Tibial nerve (tissue), 4 donors: ENCODE measurements around the gene ADAMTS17.

Experiments
- CTCF ChIP-seq, 5 experiments: fragments of 200-600 bp in 3 of 5; fragments of 450-650 bp in 2 of 5; sonication (generic) in 3 of 5; IDR thresholded peaks; one replicate each; pipeline ENCODE4 v1.5.1; 2016 to 2019; ENCODE audit warnings: antibody characterized with exemption in 5 of 5, mild to moderate bottlenecking in 3 of 5, moderate library complexity in 2 of 5
- EP300 ChIP-seq, 2 donors: sonication (generic); formaldehyde crosslinking; IDR thresholded peaks; one replicate each; pipeline ENCODE4 v1.6.1; 2017; ENCODE audit warnings: antibody characterized with exemption in 2 of 2, mild to moderate bottlenecking in 1 of 2
- POLR2A ChIP-seq, 2 donors: fragments of 450-650 bp; IDR thresholded peaks; one replicate each; pipeline ENCODE4 v1.6.1; 2017; ENCODE audit warnings: antibody characterized with exemption in 2 of 2, mild to moderate bottlenecking in 2 of 2, moderate library complexity in 2 of 2

- TF ChIP-seq POLR2A (IDR thresholded peaks at IDR 0.05) (no peak), CTCF (IDR thresholded peaks at IDR 0.05) (no peak), EP300 (IDR thresholded peaks at IDR 0.05) (no peak)
Observed at GRCh38 chr15:100059094-100059493, 282.7 kb downstream of the ADAMTS17 start.
